HG02623 (cell line): ENCODE data around the gene ARL5C.
A peak's percentile ranks its signal among the peaks of the same experiment; 100 is the strongest.

Source experiments
- ATAC-seq: cut with Tn5 transposase; IDR thresholded peaks from one replicate; pipeline ENCODE4 v1.9.1; 2021; ENCODE audit warnings: moderate library complexity; ENCODE audit not compliant: unreplicated experiment

ARL5C gene, protein sequence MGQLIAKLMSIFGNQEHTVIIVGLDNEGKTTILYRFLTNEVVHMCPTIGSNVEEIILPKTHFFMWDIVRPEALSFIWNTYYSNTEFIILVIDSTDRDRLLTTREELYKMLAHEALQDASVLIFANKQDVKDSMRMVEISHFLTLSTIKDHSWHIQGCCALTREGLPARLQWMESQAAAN

DNA sequence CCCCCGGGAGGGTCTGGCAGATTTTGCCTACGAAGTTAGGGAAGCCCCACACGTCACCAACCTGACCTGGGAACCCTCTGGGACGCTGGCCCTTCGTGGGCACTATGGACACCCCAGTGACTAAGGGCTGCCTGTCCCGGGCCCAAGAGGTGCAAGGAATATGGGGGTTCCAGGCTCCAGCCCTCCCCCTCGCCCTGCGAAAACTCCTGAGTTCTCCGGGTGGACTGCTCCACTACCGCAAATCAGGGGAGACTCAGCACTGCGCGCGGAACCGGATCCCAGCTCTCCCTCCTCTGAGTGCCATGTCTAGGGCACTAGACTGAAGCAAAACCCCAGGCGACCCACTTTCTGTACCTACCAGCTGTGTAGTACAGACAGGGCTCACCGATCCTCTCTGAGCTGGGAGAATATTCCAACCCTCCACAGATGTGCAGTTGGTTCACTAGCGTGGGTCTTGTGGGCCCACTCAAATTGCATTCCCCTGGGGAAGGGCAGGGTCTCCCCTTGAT, at the start of gene ARL5C:
Gene ARL5C (minus strand): TSS at position 321 of the 509 bp plus-strand sequence. CDS start 401 bp downstream, outside the sequence.
- ATAC-seq, result no peak

DNA sequence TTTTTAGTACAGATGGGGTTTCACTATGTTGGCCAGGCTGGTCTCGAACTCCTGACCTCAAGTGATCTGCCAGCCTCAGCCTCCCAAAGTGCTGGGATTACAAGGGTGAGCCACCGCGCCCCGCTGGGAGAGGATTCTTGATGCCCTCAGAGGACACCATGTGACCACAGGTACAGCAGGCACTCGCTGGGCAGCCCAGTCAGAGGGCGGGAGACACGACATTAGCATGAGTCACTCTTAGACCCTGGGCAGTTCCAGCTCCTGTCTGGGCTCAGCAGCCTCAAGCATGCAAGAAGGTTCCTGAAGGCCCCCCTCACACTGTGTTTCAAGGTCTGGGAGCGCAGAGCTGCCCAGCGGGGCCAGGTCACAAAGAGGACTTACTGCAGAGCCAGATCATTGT, 47.9 kb upstream of the ARL5C start:
- ATAC-seq, result no peak

DNA sequence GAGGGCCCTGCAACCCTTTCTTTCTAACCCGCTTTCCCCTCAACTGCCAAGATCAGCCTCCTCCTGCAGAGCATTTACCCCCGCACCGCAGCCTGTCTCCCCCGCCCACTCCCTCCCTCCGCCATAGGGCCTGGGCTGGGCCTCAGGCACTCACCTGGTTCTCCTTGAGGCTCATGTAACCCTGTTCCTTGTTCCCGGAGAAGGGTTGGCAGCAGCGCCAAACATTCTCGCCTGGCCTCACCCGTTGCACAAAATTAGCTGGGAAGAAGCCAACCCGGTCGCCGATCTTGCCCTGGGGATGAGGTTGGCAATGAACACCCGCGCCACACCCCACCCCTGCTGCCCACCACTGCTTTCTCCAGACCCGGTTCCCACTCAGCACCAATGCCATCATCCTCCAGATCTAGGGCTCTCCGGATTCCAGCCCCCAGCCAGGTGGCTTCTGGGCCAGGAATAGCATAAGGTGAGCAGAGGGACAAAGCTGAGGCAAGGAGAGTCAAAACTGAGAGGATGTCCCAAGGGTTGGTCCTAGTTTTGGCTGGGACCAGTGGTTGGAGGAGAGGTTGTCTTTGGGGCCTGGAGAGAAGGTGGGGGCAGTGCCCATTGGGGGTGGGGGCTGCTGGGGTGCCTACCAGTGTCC, 47.0 kb upstream of the ARL5C start:
- ATAC-seq, result no peak

DNA sequence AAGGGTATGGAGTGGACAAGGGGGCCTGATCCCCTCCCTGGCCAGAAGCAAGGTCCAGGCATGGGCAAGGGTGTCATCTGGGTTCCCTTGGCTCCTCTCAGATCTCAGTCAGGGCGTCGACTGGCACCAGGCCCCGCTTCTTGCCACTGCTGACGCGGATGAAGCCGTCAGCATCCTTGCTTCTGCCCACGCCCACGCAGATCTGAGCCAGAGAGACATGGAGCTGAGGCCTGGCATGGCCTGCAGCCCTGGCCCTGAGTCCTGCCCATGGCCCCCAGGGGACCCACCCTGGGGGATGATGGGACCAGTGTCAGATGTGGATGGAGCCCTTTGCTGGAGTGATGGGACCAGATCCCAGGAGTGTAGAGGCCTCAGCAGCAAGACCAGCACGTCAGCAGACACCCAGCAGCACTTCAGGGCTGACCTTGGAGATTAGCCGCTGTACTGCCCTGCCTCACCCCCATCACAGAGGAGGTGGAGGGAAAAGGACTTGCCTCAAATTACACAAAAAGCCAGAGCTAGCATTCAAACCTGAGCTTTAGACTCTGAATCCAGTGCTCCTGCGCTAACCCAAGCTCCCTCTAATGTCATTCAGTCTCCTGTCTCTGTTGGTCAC, 46.3 kb upstream of the ARL5C start:
- ATAC-seq, result no peak

GRCh38 chr17:39210093-39210434, 44.1 kb upstream of the ARL5C start:
- no peak for ATAC-seq

GRCh38 chr17:39209317-39210092, 43.5 kb upstream of the ARL5C start:
- ATAC-seq, result no peak

DNA sequence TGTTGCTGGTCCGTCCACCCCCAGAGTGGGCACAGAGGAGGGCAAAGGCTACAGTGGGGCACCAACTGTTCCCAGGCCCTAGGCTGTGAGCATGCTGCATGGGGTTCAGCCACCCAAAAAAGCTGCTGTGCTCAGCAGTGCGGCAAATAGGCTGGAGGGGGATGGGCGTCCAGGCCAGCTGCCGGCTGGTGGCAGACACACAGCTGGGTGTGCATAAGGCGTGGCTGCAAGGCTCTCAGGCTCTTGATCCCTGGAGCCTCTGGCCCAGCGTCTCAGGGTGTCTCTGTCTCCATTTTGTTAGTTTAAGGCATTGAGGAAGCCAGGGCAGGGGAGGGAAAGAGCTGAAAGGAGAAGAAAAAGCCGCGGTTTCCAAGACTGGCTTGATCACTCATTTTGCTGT, 42.9 kb upstream of the ARL5C start:
- ATAC-seq, result no peak

- ATAC-seq, result no peak
Measured at GRCh38 chr17:39208136-39208535, 42.2 kb upstream of the ARL5C start.

DNA sequence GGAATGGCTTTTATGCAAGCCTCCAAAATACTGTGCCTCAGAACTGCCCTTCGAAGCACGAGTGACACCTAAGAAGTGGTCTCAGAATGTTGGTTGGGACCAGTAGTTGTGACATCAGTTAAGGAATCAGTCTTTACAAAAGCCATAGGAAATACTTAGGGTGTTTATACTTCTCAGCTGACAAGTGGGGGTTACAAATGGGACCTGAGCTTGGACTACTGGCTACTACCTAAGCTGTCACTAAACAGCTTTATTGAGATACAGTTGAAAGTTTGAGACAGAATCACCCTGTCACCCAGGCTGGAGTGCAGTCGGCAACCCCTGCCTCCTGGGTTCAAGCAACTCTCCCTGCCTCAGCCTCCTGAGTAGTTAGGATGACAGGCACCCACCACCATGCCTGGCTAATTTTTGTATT, 39.2 kb upstream of the ARL5C start:
- ATAC-seq, result no peak

DNA sequence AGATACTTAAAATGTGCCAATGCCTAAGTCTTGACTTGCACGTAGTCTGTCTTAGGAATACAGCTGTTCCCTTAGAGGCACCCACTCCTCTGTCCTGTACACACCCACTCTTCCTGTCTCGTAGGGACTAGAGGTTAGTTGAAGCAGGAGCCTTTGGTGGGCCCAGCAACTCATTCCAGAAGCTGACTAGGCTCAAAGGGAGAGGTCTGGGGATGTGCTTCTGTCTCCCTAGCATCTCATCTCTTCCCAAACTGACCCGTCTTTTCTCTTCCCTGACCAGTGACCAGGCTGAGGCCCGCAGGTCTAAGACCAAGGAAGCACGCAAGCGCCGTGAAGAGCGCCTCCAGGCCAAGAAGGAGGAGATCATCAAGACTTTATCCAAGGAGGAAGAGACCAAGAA, 38.3 kb upstream of the ARL5C start:
- no peak for ATAC-seq

DNA sequence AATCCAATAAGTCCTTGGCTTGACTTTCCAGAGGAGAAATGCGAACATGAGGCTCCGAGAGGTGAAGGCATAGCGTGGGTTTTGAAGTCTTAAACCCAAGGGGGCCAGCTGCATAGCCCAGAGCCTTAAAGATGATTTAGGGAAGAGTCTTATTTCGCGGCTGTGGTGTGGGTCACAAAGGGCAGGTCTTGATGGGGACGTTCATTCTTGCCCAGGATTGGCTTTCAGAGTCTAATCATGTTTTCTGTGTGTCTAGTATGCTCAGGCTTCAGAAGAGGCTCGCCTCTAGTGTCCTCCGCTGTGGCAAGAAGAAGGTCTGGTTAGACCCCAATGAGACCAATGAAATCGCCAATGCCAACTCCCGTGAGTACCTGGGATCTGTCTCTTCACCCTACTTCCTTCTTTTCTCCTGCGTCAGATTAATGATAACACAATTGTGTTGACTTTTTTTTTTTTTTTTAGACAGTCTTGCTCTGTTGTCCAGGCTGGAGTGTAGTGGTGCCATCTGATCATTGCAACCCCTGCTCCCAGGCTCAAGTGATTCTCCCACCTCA, 35.1 kb upstream of the ARL5C start:
- no peak for ATAC-seq

GRCh38 chr17:39200070-39200879, 34.3 kb upstream of the ARL5C start, which contains the start of gene RPL19:
TSS of gene RPL19 (plus strand) at chr17:39200283. CDS start at chr17:39200345, 62 bp downstream.
- peak; percentile 55 for ATAC-seq

DNA sequence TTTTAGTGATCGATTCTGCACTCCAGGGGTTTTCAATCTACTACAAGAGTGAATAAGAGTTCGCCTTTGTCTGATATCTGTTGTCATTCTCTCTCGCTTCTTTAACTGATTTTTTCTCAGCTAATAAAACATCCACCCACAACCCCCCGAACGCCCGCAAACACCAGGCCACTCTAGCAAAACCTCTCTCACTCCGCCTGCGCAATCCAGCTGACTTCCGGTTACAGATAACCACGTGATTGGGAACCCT, 33.8 kb upstream of the ARL5C start:
- peak; percentile 63 for ATAC-seq

- ATAC-seq, result no peak
Measured at GRCh38 chr17:39198186-39198566, 32.2 kb upstream of the ARL5C start.

- no peak for ATAC-seq
Measured at GRCh38 chr17:39197380-39198185, 31.6 kb upstream of the ARL5C start, which contains the start of gene CACNB1. TSS of gene CACNB1 (minus strand) at chr17:39197669. CDS start at chr17:39197495, 174 bp downstream.

GRCh38 chr17:39196808-39197291, 30.9 kb upstream of the ARL5C start:
- ATAC-seq, result no peak

DNA sequence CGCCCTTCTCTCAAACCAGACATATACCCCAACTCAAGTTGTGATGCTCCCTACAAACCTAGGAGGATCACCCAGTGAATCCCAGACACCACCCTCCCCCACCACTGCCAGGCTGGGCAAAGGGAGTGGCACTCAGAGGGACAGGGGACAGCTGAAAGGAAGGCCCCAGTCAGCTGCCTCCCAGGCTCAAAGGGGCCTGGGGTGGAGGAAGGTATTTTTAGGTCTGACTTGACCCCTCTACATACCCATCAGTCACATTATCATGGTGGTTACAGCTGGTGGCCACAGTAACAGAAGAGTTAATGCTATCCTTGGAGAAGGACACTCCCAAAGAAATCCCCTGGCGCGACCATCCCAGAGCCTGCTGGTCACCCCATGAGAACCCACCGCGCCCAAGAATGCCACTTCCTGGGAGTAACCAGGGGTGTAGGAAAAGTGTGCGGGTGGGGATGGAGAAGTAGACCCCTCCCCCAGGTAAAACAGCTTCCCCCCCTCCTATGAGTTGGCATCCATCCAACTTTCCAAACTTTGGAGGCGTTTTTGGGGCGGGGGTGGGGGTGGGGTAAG, 30.4 kb upstream of the ARL5C start:
- ATAC-seq, result no peak

DNA sequence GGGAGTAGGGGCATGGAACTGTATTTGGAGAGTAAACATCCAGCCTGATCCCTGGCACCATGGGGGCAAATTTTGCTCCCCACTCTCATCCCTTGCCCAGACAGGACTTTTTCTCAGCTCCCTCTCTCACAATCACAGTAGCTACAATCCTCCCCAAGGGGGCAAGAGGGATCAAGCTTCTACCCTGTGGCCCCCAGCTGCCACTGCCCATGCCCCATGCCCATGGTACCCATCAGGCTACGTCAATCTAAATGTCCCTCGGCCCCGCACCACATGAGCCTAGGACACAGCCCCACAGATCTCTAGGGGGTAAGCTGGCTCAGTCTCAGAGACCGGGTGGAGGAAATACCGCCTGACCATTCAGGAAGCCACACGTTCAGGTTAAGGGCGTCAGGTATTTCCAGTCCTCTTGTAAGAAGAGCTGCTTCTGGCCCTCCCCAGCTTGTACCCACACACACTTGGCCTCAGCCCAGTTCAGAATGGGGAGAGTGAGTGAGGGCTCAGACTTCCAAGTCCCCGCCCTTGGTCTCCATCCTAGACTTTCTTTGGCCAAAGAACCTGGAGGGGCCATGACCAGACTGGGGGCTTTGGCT, 29.7 kb upstream of the ARL5C start:
- ATAC-seq, result no peak

GRCh38 chr17:39194985-39195524, 29.1 kb upstream of the ARL5C start:
- no peak for ATAC-seq
